Right lobe of liver (tissue), 6 donors: ENCODE data around the gene FANCD2. TPM values are rescaled to one million over a fixed set of nuclear protein-coding genes. Genes with fewer than 3 reads are reported as not detected.

Experiments used
- ATAC-seq, 4 donors: fragments of 200-7000 bp; cut with Tn5 transposase; one replicate each; pipeline ENCODE4 v1.9.1; 2020; ENCODE audit warnings: mild to moderate bottlenecking in 4 of 4, moderate library complexity in 4 of 4
- DNase-seq, 3 donors: peaks; one replicate each; pipeline ENCODE4 v3.0.0-alpha.2; 2020
- H3K27ac ChIP-seq, 3 donors: fragments of 200-600 bp; one replicate each; pipeline ENCODE4 v1.8.0; 2022
- H3K27me3 ChIP-seq, 2 donors: fragments of 200-600 bp; one replicate each; pipeline ENCODE4 v1.8.0; 2022
- H3K36me3 ChIP-seq, 4 donors: fragments of 200-600 bp; sonication (generic) in 1 of 4; one replicate each; pipeline versions ENCODE4 v1.5.1 to v1.8.0; 2017 to 2022; ENCODE audit warnings: control low read depth in 1 of 4
- H3K4me1 ChIP-seq, 4 donors: fragments of 200-600 bp; sonication (generic) in 1 of 4; one replicate each; pipeline versions ENCODE4 v1.5.1 to v1.8.0; 2017 to 2022; ENCODE audit warnings: control low read depth in 1 of 4
- H3K4me3 ChIP-seq, 3 donors: fragments of 200-600 bp; one replicate each; pipeline ENCODE4 v1.8.0; 2022
- H3K9me3 ChIP-seq, 4 donors: fragments of 200-600 bp; sonication (generic) in 1 of 4; one replicate each; pipeline versions ENCODE4 v1.5.1 to v1.8.0; 2017 to 2022; ENCODE audit warnings: control low read depth in 1 of 4
- POLR2A ChIP-seq: fragments of 450-650 bp; IDR thresholded peaks from one replicate; pipeline ENCODE4 v1.6.1; 2017; ENCODE audit warnings: antibody characterized with exemption, mild to moderate bottlenecking
- WGBS: methylation state at CpG from one replicate; pipeline ENCODE4 v1.1.6; 2018; ENCODE audit warnings: low coverage, low lambda C conversion rate; ENCODE audit not compliant: insufficient coverage; ENCODE audit errors: missing lambda C conversion rate; 5-methylcytosine and 5-hydroxymethylcytosine counted together
- intact Hi-C, 2 donors: fragments of 100-400 bp; cut with DNase I; formaldehyde crosslinking; loops; one replicate each; pipeline versions ENCODE4 v1.11.2 to v1.14.1; 2022
- total RNA-seq, 6 experiments: library from RNA; depleted of rRNA in 2 of 6; stranded (reverse); fragments of >200 nt in 2 of 6; fragmentation: NEBNext Ultra II Directional in 3 of 6; extraction: Animal tissue kit (Norgen Biotek cat#: 25700) in 3 of 6; gene quantifications; one replicate each; pipeline versions ENCODE4 v1.1.0 to v1.2.4, GENCODE V29; 2016 to 2023
- TF ChIP-seq, protein P1 (sequence below), 4 donors: fragments of 200-600 bp in 3 of 4; fragments of 450-650 bp in 1 of 4; IDR thresholded peaks; one replicate each; pipeline versions ENCODE4 v1.5.1 to v1.8.0; 2016 to 2022; ENCODE audit warnings: antibody characterized with exemption in 4 of 4, mild to moderate bottlenecking in 2 of 4
- donor health status: DM: no; HTN: yes; CAD: no.
- donor health status: DM: no; HTN: no; CAD: no.
- donor health status: DM: no; HTN: no; CAD: no.
- donor health status: DM: no; HTN: yes; CAD: no.
- donor health status: DM: no; HTN: yes; CAD: no.

Gene FANCD2
- total RNA-seq, 6 experiments from 2014 or later: 0.40 to 4.8 (median 1.8) TPM

DNA sequence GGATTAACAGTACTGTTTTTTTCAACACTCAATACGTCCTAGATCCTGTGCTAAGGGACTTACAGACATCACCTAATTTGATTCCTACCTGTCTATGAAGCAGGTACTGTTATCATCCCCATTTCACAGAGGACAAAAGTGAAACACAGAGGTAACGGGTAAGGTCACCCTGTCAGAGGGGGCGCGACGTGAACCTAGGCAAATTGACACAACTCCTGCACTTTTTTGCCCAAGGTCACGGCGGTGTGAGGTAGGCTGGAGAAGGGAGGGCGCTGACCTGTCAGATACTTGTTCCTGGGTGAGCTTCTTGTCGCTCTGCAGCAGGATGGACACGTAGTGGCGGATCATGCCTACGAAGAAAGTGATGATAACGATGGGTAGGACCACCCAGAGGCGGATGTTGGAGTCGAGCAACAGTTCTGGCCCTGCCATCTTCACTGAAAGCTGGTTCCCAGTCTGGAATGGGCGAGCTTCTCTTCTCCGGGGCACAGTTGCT is 40.0 kb upstream of the FANCD2 start:
- no peaks in the 10 kb centered on the region for H3K9me3 ChIP-seq
- 0% methylated on average over 7 of the region's 17 CpGs for WGBS
- no peak for TF ChIP-seq POLR2A
- TF ChIP-seq, protein P1, sequence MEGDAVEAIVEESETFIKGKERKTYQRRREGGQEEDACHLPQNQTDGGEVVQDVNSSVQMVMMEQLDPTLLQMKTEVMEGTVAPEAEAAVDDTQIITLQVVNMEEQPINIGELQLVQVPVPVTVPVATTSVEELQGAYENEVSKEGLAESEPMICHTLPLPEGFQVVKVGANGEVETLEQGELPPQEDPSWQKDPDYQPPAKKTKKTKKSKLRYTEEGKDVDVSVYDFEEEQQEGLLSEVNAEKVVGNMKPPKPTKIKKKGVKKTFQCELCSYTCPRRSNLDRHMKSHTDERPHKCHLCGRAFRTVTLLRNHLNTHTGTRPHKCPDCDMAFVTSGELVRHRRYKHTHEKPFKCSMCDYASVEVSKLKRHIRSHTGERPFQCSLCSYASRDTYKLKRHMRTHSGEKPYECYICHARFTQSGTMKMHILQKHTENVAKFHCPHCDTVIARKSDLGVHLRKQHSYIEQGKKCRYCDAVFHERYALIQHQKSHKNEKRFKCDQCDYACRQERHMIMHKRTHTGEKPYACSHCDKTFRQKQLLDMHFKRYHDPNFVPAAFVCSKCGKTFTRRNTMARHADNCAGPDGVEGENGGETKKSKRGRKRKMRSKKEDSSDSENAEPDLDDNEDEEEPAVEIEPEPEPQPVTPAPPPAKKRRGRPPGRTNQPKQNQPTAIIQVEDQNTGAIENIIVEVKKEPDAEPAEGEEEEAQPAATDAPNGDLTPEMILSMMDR (IDR thresholded peaks at IDR 0.05): no peak
- ATAC-seq (peak in 3 of 4 donors; percentile 49 to 54 (median 49)), DNase-seq (no peak)
- peak overlapping the region; percentile 34 to 83 (median 80) for H3K27ac ChIP-seq
- H3K4me1 ChIP-seq: peaks cover 0 to 35% (median 7%) of the 10 kb centered on the region in 4 donors
- H3K27me3 ChIP-seq: no peaks in the 10 kb centered on the region
- intact Hi-C loops: no loop called here
- H3K36me3 ChIP-seq: no peaks in the 10 kb centered on the region
- H3K4me3 ChIP-seq: peak overlapping the region; percentile 77 to 100 (median 98)

DNA sequence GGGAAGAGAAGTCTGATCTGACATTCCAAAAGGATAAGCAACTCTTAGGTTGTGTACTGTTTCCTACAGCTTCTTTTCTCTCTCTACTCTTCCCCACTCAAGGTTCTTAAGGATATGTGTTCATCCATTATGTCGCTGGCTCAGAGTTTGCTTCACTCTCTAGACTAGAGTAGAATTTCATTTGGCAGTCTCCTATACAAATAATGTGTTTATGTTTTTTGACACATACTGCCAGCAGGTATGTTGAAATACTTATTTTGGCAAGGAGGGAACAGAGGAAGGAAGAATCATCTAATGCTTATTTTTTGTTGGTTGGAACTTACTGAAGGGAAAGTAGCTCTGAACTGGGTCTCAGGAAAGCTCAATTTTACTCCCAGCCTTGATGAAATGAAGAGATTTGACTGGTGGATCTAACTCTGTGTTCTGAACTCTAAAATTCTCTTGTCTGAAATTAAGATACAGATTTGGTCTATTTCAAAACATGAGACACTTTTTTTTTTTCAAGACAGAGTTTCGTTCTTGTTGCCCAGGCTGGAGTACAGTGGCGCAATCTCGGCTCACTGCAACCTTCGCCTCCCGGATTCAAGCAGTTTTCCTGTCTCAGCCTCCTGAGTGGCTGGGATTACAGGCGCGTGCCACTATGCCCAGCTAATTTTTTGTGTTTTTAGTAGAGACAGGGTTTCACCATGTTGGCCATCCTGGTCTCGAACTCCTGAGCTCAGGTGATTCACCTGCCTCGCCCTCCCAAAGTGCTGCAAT is 32.0 kb upstream of the FANCD2 start:
- intact Hi-C loops: no loop called here
- DNase-seq (no peak), ATAC-seq (peak in 3 of 4 donors; percentile 35 to 67 (median 36))
- Histone ChIP-seq H3K4me1 (no peaks in the 10 kb centered on the region), H3K9me3 (no peaks in the 10 kb centered on the region), H3K4me3 (no peak overlapping the region), H3K36me3 (no peaks in the 10 kb centered on the region), H3K27ac (no peak overlapping the region), H3K27me3 (no peaks in the 10 kb centered on the region)
- 80% methylated on average over 10 of the region's 10 CpGs for WGBS
- TF ChIP-seq, protein P1 (IDR thresholded peaks at IDR 0.05): no peak
- TF ChIP-seq POLR2A: no peak

DNA sequence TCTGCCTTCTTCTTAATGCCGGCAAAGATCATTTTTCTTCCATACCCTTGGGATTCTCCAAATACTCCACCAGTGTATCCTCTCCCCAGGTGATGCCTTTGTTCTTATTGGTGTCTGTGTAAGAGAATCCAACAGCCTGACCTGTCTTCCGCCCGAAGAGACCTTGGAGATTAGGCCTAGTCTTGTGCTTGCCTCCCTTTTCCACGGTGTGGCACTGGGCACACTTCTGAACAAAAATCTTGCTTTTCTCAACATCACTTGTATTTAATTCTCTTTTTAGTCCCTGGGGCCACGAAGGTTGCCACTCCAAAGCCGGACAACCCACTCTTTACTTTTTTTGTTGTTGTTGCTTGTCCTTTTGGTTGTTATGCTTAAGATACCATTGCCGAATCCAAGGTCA is 25.6 kb upstream of the FANCD2 start:
- TF ChIP-seq POLR2A: no peak
- TF ChIP-seq, protein P1 (IDR thresholded peaks at IDR 0.05): no peak
- Histone ChIP-seq H3K9me3 (no peaks in the 10 kb centered on the region), H3K27me3 (no peaks in the 10 kb centered on the region), H3K27ac (no peak overlapping the region), H3K4me1 (no peaks in the 10 kb centered on the region), H3K36me3 (no peaks in the 10 kb centered on the region), H3K4me3 (no peak overlapping the region)
- DNase-seq (no peak), ATAC-seq (no peak)
- 83% methylated on average over 6 of the region's 7 CpGs for WGBS
- intact Hi-C loops: no loop called here

DNA sequence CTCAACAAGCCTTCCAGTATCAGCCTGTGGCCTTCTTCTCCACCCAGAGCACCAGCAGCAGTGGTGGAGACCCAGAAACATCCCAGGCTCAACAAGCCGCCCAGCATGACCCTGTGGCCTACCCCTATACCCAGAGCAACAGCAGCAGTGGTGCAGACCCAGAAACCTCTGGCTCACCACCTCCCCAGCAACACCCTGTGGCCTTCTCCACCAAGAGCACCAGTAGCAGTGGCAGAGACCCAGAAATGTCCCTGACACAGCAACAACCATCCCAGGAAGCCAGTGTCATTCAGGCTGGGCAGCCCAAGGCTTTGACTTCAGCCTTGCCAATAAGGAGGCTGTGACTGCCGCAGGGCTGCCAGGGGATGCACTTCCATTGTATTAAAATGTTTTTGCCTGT is 23.3 kb upstream of the FANCD2 start:
- WGBS: 100% methylated on average over 1 of the region's 2 CpGs
- DNase-seq: peak in 1 of 3 donors; percentile 21
- no peak for TF ChIP-seq POLR2A
- TF ChIP-seq, protein P1 (IDR thresholded peaks at IDR 0.05): no peak
- H3K4me3 ChIP-seq: no peak overlapping the region
- H3K9me3 ChIP-seq: no peaks in the 10 kb centered on the region
- peaks cover 0 to 13% (median 2%) of the 10 kb centered on the region in 4 donors for H3K4me1 ChIP-seq
- ATAC-seq: no peak
- H3K27ac ChIP-seq: no peak overlapping the region
- H3K27me3 ChIP-seq: no peaks in the 10 kb centered on the region
- no peaks in the 10 kb centered on the region for H3K36me3 ChIP-seq
- intact Hi-C loops: no loop called here
